Spleen (tissue), 11 donors: ENCODE results near the gene GALNT17. TPM values are rescaled to one million over a fixed set of nuclear protein-coding genes. Genes with fewer than 3 reads are reported as not detected.

ENCODE experiments used
- DNase-seq: peaks from one replicate; pipeline ENCODE4 v3.0.0-alpha.2; 2020
- H3K27ac ChIP-seq, 8 donors: fragments of 200-600 bp; sonication (generic) in 7 of 8; 1 replicate in 4 of 8; 2 replicates in 4 of 8; pipeline versions ENCODE4 v1.5.0 to v1.8.0; 2016 to 2021; ENCODE audit warnings: inconsistent platforms in 4 of 8, mild to moderate bottlenecking in 4 of 8, moderate library complexity in 1 of 8
- H3K27me3 ChIP-seq, 7 donors: fragments of 200-600 bp; sonication (generic) in 6 of 7; replicated peaks in 1 of 7; 1 replicate in 4 of 7; 2 replicates in 3 of 7; pipeline versions ENCODE4 v1.5.0 to v1.8.0; 2016 to 2021; ENCODE audit warnings: inconsistent platforms in 3 of 7, mild to moderate bottlenecking in 1 of 7
- H3K36me3 ChIP-seq, 6 donors: fragments of 200-600 bp; sonication (generic) in 5 of 6; 1 replicate in 4 of 6; 2 replicates in 2 of 6; pipeline versions ENCODE4 v1.5.0 to v1.8.0; 2016 to 2021; ENCODE audit warnings: inconsistent platforms in 2 of 6
- H3K4me1 ChIP-seq, 6 donors: fragments of 200-600 bp; sonication (generic) in 5 of 6; 1 replicate in 3 of 6; 2 replicates in 3 of 6; pipeline versions ENCODE4 v1.5.0 to v1.8.0; 2016 to 2021; ENCODE audit warnings: inconsistent platforms in 3 of 6
- H3K4me3 ChIP-seq, 8 donors: fragments of 200-600 bp; sonication (generic) in 7 of 8; 1 replicate in 4 of 8; 2 replicates in 4 of 8; pipeline versions ENCODE4 v1.5.0 to v1.8.0; 2016 to 2021; ENCODE audit warnings: inconsistent platforms in 4 of 8, mild to moderate bottlenecking in 4 of 8, moderate library complexity in 2 of 8
- H3K9me3 ChIP-seq, 8 donors: fragments of 200-600 bp; sonication (generic) in 7 of 8; 1 replicate in 4 of 8; 2 replicates in 4 of 8; pipeline versions ENCODE4 v1.5.0 to v1.8.0; 2016 to 2021; ENCODE audit warnings: inconsistent platforms in 4 of 8
- POLR2A ChIP-seq, 3 donors: fragments of 450-650 bp; IDR thresholded peaks; one replicate each; pipeline ENCODE4 v1.5.1; 2017; ENCODE audit warnings: antibody characterized with exemption in 3 of 3, mild to moderate bottlenecking in 1 of 3
- POLR2AphosphoS5 ChIP-seq, 3 donors: sonication (generic); formaldehyde crosslinking; IDR thresholded peaks; one replicate each; pipeline ENCODE4 v1.5.1; 2017; ENCODE audit warnings: antibody characterized with exemption in 3 of 3
- WGBS, 5 donors: extraction: QIAGEN DNeasy Blood & Tissue Kit in 3 of 5; methylation state at CpG; one replicate each; pipeline versions ENCODE4 v1.1.5 to v1.1.7; 2013 to 2018; 5-methylcytosine and 5-hydroxymethylcytosine counted together
- intact Hi-C: fragments of 100-400 bp; cut with DNase I; formaldehyde crosslinking; loops from one replicate; pipeline ENCODE4 v1.15.0; 2023; ENCODE audit warnings: low total_unique reads
- polyA plus RNA-seq, 3 donors: library from polyadenylated mRNA; stranded (reverse); fragments of 200-250 nt; gene quantifications; one replicate each; pipeline ENCODE4 v1.2.1, GENCODE V29; 2013
- total RNA-seq, 7 donors: library from RNA; depleted of rRNA in 3 of 7; stranded (reverse); fragments of >200 nt in 3 of 7; fragmentation: NEBNext Ultra II Directional in 4 of 7; extraction: Animal tissue kit (Norgen Biotek cat#: 25700) in 4 of 7; gene quantifications; one replicate each; pipeline versions ENCODE4 v1.1.0 to v1.2.1, GENCODE V29; 2016 to 2021
- TF ChIP-seq, protein P1 (sequence below), 11 experiments: fragments of 200-600 bp in 7 of 11; fragments of 450-650 bp in 4 of 11; sonication (generic) in 4 of 11; IDR thresholded peaks in 8 of 11; conservative IDR thresholded peaks in 3 of 11; 1 replicate in 7 of 11; 2 replicates in 4 of 11; pipeline versions ENCODE4 v1.4.0 to v1.8.0; 2016 to 2021; ENCODE audit warnings: antibody characterized with exemption in 11 of 11, inconsistent platforms in 4 of 11, mild to moderate bottlenecking in 1 of 11
- donor health status: healthy with polysubstance abuse.
- donor health status: DM: no; HTN: no; CAD: no; lungs with moderate emphysema.
- donor health status: DM: no; HTN: no; CAD: no.
- donor health status: Bipolar disorder and iron deficiency.
- donor health status: healthy.
- donor health status: DM: no; HTN: no; CAD: no.
- donor health status: DM: yes; HTN: yes; CAD: no.

The GALNT17 gene
- total and polyA plus RNA-seq, 10 donors = 0.39 to 10.8 (median 3.1) TPM

DNA sequence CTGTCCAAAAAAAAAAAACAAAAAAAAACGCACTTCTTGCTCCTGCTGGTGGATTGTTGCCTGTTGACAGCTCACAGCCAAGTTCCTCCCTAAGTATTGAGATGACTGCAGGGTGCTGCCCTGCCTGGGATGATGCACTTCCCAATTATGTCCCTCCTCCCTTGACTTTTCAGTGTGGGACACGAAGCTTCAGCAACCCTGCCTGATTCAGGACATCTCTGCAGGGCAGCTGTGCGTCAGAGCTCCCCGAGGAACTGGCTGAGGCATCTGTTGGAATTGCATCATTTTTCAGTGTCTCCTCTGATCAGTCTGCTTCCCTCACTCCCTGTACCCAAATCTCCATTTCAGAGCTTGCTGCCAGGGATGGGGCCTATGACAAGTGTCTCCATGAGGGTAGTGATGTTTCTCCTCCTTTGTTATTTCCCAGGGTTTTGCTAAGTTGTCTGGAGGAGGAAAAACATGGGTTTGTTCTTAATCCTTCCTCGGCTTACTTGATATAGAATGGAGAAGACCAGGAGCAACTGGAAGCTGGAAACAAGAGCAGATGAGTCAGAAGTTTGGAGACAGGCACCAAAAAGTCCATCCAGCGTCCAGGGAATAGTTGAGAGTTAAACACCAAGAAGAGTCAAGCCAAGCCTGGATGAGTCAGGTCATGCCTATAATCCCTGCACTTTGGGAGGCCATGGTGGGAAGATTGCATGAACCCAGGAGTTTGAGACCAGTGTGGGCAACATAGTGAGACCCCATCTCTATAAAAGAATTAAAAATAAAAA lies 355.1 kb downstream of the GALNT17 start:
- Histone ChIP-seq H3K36me3 (no peaks in the 10 kb centered on the region), H3K4me3 (no peak overlapping the region), H3K27ac (no peak overlapping the region), H3K9me3 (peaks cover 0 to 9% (median 0%) of the 10 kb centered on the region in 8 donors), H3K4me1 (no peaks in the 10 kb centered on the region), H3K27me3 (no peaks in the 10 kb centered on the region)
- DNase-seq = no peak
- intact Hi-C loops = no loop called here
- WGBS, 5 donors = 65 to 82% (median 74%) methylated on average over 6 of the region's 6 CpGs
- TF ChIP-seq POLR2AphosphoS5 (IDR thresholded peaks at IDR 0.05) = no peak
- no peak for TF ChIP-seq POLR2A (IDR thresholded peaks at IDR 0.05)
- TF ChIP-seq, protein P1, sequence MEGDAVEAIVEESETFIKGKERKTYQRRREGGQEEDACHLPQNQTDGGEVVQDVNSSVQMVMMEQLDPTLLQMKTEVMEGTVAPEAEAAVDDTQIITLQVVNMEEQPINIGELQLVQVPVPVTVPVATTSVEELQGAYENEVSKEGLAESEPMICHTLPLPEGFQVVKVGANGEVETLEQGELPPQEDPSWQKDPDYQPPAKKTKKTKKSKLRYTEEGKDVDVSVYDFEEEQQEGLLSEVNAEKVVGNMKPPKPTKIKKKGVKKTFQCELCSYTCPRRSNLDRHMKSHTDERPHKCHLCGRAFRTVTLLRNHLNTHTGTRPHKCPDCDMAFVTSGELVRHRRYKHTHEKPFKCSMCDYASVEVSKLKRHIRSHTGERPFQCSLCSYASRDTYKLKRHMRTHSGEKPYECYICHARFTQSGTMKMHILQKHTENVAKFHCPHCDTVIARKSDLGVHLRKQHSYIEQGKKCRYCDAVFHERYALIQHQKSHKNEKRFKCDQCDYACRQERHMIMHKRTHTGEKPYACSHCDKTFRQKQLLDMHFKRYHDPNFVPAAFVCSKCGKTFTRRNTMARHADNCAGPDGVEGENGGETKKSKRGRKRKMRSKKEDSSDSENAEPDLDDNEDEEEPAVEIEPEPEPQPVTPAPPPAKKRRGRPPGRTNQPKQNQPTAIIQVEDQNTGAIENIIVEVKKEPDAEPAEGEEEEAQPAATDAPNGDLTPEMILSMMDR (IDR thresholded peaks at IDR 0.05 in 8 of 11, conservative IDR thresholded peaks at IDR 0.05 in 3 of 11) = no peak

DNA sequence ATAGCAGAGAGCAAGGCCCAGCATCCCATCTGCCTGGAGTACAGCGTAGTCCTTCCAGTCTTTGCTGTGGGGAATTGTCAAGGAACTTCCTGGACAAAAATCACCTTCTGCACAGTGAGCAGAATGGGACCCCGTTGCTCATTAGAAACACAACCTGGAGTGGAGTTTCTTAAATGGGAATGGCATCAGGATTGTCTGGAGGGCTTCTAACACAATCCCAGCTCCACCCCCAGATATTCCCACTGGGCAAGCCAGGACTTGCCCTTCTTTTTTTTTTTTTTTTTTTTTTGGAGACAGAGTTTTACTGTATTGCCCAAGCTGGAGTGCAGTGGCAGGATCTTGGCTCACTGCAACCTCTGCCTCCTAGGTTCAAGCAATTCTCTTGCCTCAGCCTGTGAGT lies 356.4 kb downstream of the GALNT17 start:
- Histone ChIP-seq H3K27me3 (no peaks in the 10 kb centered on the region), H3K9me3 (peaks cover 0 to 9% (median 0%) of the 10 kb centered on the region in 8 donors), H3K27ac (no peak overlapping the region), H3K4me3 (no peak overlapping the region), H3K36me3 (no peaks in the 10 kb centered on the region), H3K4me1 (no peaks in the 10 kb centered on the region)
- intact Hi-C loops = no loop called here
- 65 to 72% (median 68%) methylated on average over 2 of the region's 2 CpGs for WGBS, 5 donors
- no peak for DNase-seq
- TF ChIP-seq POLR2AphosphoS5 (IDR thresholded peaks at IDR 0.05) (no peak), POLR2A (IDR thresholded peaks at IDR 0.05) (no peak)
- TF ChIP-seq, protein P1 (IDR thresholded peaks at IDR 0.05 in 8 of 11, conservative IDR thresholded peaks at IDR 0.05 in 3 of 11) = no peak

DNA sequence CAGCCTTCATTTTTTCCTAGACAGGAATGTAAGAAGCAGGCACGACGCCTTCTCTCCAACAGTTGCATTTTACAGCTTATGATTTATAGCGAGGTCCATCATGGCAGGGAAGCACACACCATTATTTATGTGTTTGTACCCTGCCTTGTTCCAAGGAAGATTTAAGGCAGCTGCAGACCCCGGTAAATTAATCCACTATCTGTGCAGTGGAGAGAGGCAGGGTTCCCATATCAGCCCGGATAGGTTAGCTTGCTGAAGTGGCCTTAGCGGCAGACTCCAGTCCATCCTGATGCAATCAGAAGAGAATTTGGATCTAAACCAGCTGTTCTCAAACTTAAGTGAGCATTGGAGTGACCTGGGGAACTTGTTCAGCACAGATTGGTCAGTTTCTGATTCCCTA lies 359.4 kb downstream of the GALNT17 start:
- no peak overlapping the region for H3K27ac ChIP-seq
- DNase-seq = no peak
- no peaks in the 10 kb centered on the region for H3K27me3 ChIP-seq
- no peaks in the 10 kb centered on the region for H3K36me3 ChIP-seq
- intact Hi-C loops = no loop called here
- TF ChIP-seq POLR2AphosphoS5 (IDR thresholded peaks at IDR 0.05) (no peak), POLR2A (IDR thresholded peaks at IDR 0.05) (no peak)
- TF ChIP-seq, protein P1 (IDR thresholded peaks at IDR 0.05 in 8 of 11, conservative IDR thresholded peaks at IDR 0.05 in 3 of 11) = no peak
- peaks cover 0 to 15% (median 0%) of the 10 kb centered on the region in 8 donors for H3K9me3 ChIP-seq
- no peaks in the 10 kb centered on the region for H3K4me1 ChIP-seq
- no peak overlapping the region for H3K4me3 ChIP-seq
- WGBS, 5 donors = 73 to 84% (median 78%) methylated on average over 5 to 6 of the region's 6 CpGs

DNA sequence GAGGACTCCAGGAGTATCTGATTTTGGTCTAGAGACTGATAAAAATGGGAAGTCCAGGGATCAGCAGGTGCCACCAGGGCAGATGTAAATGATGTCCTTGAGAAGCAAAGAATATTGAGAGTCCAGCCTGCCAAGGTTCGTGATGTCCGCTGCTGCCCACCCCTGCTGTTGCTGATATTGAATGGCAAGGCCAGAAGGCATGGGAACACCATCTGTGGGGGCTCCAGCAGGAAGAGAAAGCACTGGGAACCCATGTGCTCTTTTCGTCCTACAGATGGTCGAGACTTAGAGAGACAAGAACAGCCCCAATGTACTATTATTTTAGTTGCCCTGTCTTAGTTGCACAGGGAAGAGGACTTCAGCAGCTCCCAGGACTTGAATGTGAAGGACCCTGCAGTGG lies 363.9 kb downstream of the GALNT17 start:
- 61 to 93% (median 75%) methylated on average over 4 of the region's 4 CpGs for WGBS, 5 donors
- intact Hi-C loops = no loop called here
- H3K4me3 ChIP-seq = no peak overlapping the region

More for the DNA sequence above, 363.9 kb downstream of the GALNT17 start:
- Histone ChIP-seq H3K36me3 (no peaks in the 10 kb centered on the region), H3K27ac (peak overlapping the region in 1 of 8 donors; percentile 75), H3K4me1 (no peaks in the 10 kb centered on the region), H3K9me3 (peaks cover 0 to 10% (median 0%) of the 10 kb centered on the region in 8 donors), H3K27me3 (no peaks in the 10 kb centered on the region)
- TF ChIP-seq, protein P1 (IDR thresholded peaks at IDR 0.05 in 8 of 11, conservative IDR thresholded peaks at IDR 0.05 in 3 of 11) = no peak
- peak in 1 of 3 donors; percentile 37 for TF ChIP-seq POLR2AphosphoS5 (IDR thresholded peaks at IDR 0.05)
- DNase-seq = no peak
